ENCODE data around the gene ZIC1.

DNA sequence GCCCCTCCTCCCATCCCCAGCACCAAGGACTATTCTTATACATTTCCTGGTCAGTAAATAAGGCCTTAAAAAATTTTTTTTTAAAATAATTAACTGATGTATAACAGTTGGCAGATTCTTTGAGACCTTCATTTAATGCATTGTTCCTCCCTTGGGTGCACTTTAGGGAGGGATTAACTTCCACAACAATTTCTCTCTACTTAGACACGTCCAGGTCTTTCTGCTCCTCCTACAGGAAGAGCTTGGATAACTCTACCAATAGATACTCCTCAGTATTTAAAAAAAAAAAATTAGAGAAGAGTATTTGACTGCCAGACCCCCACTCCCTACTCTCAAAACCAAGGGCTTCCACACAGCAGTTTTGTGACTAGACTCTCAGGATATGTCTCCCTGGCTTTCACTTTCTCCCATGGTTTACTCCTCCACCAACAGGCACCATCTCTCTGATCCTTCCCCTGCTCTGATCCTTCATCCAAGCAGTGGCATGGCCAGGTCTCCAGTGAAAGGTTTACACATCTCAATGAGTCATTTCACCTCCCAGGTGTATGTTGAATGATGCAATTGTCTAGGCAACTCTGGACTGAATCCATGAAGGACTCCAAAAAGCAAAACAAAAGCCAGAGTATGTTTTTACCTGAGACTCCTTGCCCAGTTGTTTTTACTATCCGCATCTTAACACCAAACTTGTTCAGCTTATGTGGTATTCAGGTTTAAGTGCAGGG, 10.2 kb upstream of the ZIC1 start:
- TF ChIP-seq EZH2 (optimal IDR thresholded peaks at IDR 0.05; ENCODE audit: low read depth, low read length) (no peak), CTCF (IDR thresholded peaks at IDR 0.05; ENCODE audit: low read length) (no peak)

All from MM.1S (cell line).